Measurements from ENCODE around the gene TEX19. TPM values are rescaled to one million over a fixed set of nuclear protein-coding genes. Genes with fewer than 3 reads are reported as not detected.

The TEX19 gene
- total RNA-seq, 4 donors from 2014 or later = not detected

DNA sequence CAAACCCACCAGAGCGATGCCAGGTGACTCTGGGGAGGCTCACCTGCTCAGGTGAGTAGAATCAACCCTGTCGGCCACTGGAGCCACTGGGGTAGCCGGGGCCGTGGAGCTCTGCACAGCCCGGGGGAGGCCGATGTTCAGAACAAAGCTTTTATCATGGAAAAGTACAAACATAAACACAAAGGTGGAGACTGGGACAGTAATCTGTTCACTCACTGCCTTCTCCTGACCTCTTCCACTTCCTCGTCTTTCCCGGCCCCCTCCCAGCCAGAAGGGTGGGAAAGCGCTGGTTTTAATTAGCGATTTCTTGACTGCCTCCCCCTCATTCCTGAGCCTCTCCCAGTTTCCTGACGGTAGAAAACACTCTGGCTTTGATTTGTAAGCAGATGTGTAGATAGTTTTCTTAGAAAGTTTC is 9.8 kb upstream of the TEX19 start:
- Histone ChIP-seq H3K9me3 (no peaks in the 10 kb centered on the region), H3K4me3 (no peak overlapping the region), H3K36me3 (no peaks in the 10 kb centered on the region), H3K27me3 (peaks cover 22% of the 10 kb centered on the region), H3K27ac (no peak overlapping the region), H3K4me1 (peaks cover 0 to 8% (median 0%) of the 10 kb centered on the region in 3 donors)
- no peak for ATAC-seq
- TF ChIP-seq POLR2AphosphoS5 (IDR thresholded peaks at IDR 0.05) (no peak), POLR2A (IDR thresholded peaks at IDR 0.05) (no peak), EP300 (IDR thresholded peaks at IDR 0.05) (no peak)
- TF ChIP-seq, protein P1, sequence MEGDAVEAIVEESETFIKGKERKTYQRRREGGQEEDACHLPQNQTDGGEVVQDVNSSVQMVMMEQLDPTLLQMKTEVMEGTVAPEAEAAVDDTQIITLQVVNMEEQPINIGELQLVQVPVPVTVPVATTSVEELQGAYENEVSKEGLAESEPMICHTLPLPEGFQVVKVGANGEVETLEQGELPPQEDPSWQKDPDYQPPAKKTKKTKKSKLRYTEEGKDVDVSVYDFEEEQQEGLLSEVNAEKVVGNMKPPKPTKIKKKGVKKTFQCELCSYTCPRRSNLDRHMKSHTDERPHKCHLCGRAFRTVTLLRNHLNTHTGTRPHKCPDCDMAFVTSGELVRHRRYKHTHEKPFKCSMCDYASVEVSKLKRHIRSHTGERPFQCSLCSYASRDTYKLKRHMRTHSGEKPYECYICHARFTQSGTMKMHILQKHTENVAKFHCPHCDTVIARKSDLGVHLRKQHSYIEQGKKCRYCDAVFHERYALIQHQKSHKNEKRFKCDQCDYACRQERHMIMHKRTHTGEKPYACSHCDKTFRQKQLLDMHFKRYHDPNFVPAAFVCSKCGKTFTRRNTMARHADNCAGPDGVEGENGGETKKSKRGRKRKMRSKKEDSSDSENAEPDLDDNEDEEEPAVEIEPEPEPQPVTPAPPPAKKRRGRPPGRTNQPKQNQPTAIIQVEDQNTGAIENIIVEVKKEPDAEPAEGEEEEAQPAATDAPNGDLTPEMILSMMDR (IDR thresholded peaks at IDR 0.05) = no peak
- 18 to 40% methylated on average over 1 to 9 of the region's 11 CpGs for WGBS, 2 donors (ENCODE audit: low coverage in 1 of 2)

DNA sequence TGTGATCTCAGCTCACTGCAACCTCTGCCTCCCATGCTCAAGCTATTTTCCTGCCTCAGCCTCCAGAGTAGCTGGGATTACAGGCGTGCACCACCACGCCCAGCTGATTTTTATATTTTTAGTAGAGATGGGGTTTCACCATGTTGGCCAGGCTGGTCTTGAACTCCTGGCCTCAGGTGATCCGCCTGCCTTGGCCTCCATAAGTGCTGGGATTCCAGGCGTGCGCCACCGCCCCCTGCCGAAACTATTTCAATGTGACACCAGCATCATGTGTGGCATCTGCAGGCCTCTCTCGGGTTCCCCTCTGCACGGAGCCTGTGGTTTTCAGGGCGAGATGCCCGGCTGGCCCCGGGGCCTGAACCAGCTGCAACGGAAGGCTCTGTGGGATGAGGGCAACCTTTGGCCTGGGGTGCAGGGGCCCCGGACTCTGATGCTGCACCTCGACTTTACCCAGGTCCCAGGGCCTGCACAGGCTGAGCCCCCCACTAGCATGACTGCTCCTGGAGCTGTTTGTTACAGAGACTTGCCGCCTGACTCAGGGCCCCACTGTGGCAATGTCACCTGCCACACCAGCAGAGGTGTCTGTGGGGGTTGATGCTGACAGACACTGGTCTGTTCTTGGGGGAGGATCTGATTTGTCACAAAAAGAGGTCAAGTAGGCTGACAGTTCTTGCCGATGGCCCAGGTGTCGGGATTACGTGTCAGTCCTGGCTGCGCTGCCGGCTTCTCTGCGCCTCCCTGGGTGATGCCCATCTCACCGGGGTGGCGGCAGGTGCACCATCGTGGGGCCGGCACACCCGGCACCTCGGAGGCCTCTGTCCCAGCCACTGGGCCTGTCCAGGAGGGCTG is 8.6 kb upstream of the TEX19 start:
- Histone ChIP-seq H3K27me3 (peaks cover 22% of the 10 kb centered on the region), H3K4me1 (peaks cover 0 to 11% (median 0%) of the 10 kb centered on the region in 3 donors), H3K4me3 (no peak overlapping the region), H3K9me3 (no peaks in the 10 kb centered on the region), H3K36me3 (no peaks in the 10 kb centered on the region), H3K27ac (no peak overlapping the region)
- ATAC-seq = no peak
- 89% methylated on average over 3 of the region's 28 CpGs; no CpG with 5 or more reads in 1 of the 2 donors for WGBS, 2 donors (ENCODE audit: low coverage in 1 of 2)
- TF ChIP-seq EP300 (IDR thresholded peaks at IDR 0.05) = no peak

DNA sequence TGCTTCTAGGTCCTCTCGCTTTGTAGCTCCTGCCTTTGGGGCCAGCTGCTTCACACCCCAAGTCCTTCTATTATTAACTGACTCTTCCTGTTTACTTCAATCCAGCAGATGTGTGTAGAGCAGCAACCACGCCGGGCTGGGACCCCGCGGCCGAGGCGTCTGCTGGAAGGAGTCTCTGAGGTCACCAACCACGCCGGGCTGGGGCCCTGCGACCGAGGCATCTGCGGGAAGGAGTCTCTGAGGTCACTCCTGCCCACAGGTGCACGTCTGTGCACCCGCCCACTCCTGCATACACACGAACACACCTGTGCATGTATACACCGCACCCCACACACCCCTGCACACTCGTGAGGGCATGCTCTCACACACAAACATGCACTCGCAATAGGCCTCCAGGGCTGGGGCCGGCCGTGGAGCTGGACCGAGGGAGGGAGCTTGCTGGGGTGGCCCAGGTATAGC is 7.8 kb upstream of the TEX19 start:
- no peak overlapping the region for H3K27ac ChIP-seq
- TF ChIP-seq POLR2A (IDR thresholded peaks at IDR 0.05) (no peak), POLR2AphosphoS5 (IDR thresholded peaks at IDR 0.05) (no peak), EP300 (IDR thresholded peaks at IDR 0.05) (no peak)
- TF ChIP-seq, protein P1 (IDR thresholded peaks at IDR 0.05) = no peak
- no peak for ATAC-seq

DNA sequence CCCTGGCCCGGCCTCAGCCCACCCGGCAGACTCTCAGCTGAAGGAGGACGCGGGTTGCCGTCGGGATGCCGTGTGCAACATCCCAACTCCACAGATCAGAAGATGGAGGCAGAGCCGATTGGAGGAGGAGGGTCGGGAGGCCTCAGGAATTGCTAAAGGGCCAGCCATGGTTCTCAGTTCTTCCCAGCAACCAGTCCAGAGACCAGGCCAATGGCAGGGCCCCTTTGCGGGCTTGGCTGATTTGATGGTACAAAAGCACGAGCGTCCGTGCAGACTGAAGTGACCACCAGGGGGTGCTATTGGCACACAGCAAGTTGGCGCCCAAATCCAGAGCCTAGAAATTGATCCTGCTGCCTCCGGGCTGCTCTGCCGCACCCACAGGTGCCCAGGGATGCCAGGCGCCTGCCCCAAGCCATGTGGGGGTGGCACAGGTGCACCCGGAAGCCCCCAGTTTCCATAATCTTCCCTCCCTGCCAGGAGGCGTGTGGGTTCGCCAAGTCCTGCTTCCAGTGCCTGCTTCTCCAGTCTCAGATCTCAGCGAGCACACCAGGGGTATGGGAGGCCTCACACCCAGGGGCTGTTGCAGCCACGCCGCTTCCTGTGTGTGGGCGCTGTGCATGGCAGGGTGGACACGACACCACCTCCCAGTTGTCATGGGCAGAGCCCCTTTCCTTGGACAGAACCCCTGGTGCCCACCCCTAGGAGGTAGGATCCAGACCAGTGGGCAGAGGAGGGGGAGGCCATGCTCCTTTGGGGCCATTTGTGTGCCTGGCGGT is 7.1 kb upstream of the TEX19 start:
- H3K9me3 ChIP-seq = no peaks in the 10 kb centered on the region
- TF ChIP-seq POLR2AphosphoS5 (IDR thresholded peaks at IDR 0.05) = peak; percentile 15
- TF ChIP-seq POLR2A (IDR thresholded peaks at IDR 0.05) = no peak
- no peak for TF ChIP-seq EP300 (IDR thresholded peaks at IDR 0.05)
- TF ChIP-seq, protein P1 (IDR thresholded peaks at IDR 0.05) = peak in 3 of 4 experiments; percentile 90 to 98 (median 96)
- H3K4me1 ChIP-seq = peaks cover 0 to 21% (median 0%) of the 10 kb centered on the region in 3 donors
- no peak overlapping the region for H3K4me3 ChIP-seq
- peak; percentile 72 for ATAC-seq
- H3K36me3 ChIP-seq = no peaks in the 10 kb centered on the region
- peaks cover 31% of the 10 kb centered on the region for H3K27me3 ChIP-seq
- H3K27ac ChIP-seq = no peak overlapping the region
- WGBS, 2 donors (ENCODE audit: low coverage in 1 of 2) = 0% methylated on average over 3 of the region's 26 CpGs; no CpG with 5 or more reads in 1 of the 2 donors

More for the DNA sequence above, 7.8 kb upstream of the TEX19 start:
- no peak overlapping the region for H3K4me3 ChIP-seq
- no peaks in the 10 kb centered on the region for H3K36me3 ChIP-seq
- peaks cover 0 to 20% (median 0%) of the 10 kb centered on the region in 3 donors for H3K4me1 ChIP-seq
- WGBS, 2 donors (ENCODE audit: low coverage in 1 of 2) = 52 to 60% methylated on average over 10 to 12 of the region's 21 CpGs
- peaks cover 25% of the 10 kb centered on the region for H3K27me3 ChIP-seq
- no peaks in the 10 kb centered on the region for H3K9me3 ChIP-seq

DNA sequence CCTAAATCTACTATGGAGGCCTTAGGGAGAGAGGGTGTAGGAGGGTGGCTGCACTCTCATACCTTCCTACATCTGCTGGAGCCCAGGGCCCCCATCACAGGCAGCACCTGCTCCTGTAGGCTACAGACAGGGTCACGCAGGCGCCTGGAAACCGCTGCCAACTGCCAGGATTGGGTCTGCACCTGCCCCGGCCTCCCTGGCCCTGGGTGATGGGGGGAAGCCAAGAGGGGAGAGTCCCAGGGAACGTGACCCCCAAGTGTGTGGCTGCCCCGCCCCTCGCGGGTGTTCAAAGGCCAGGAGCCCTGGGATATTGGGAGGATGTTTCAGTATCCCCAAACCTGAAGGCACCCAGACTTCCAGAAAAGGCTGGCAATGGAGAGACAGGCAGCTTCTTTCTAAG is 5.6 kb upstream of the TEX19 start:
- Histone ChIP-seq H3K27ac (no peak overlapping the region), H3K9me3 (no peaks in the 10 kb centered on the region), H3K27me3 (peaks cover 40% of the 10 kb centered on the region), H3K36me3 (no peaks in the 10 kb centered on the region), H3K4me3 (no peak overlapping the region), H3K4me1 (peaks cover 0 to 21% (median 0%) of the 10 kb centered on the region in 3 donors)
- no peak for TF ChIP-seq POLR2AphosphoS5 (IDR thresholded peaks at IDR 0.05)
- TF ChIP-seq POLR2A (IDR thresholded peaks at IDR 0.05) = no peak
- TF ChIP-seq, protein P1 (IDR thresholded peaks at IDR 0.05) = no peak
- no peak for TF ChIP-seq EP300 (IDR thresholded peaks at IDR 0.05)
- no peak for ATAC-seq
- WGBS, 2 donors (ENCODE audit: low coverage in 1 of 2) = no CpG with 5 or more reads among the region's 8 CpGs
